GM12801 (cell line): ENCODE measurements around the gene CYTH1.

Source experiments
- CTCF ChIP-seq: IDR thresholded peaks from one replicate; pipeline ENCODE4 v1.5.1; 2011; ENCODE audit warnings: control low read depth; ENCODE audit not compliant: insufficient read length; ENCODE audit errors: extremely low read depth

The CYTH1 gene

GRCh38 chr17:78687125-78687524, 94.9 kb downstream of the CYTH1 start:
- TF ChIP-seq CTCF: no peak

GRCh38 chr17:78684026-78684425, 98.0 kb downstream of the CYTH1 start:
- TF ChIP-seq CTCF: no peak

- no peak for TF ChIP-seq CTCF
Measured at GRCh38 chr17:78683408-78683961, 98.6 kb downstream of the CYTH1 start.

- TF ChIP-seq CTCF: no peak
Measured at GRCh38 chr17:78682363-78682762, 99.7 kb downstream of the CYTH1 start.

GRCh38 chr17:78680436-78680835, 101.6 kb downstream of the CYTH1 start:
- no peak for TF ChIP-seq CTCF

DNA sequence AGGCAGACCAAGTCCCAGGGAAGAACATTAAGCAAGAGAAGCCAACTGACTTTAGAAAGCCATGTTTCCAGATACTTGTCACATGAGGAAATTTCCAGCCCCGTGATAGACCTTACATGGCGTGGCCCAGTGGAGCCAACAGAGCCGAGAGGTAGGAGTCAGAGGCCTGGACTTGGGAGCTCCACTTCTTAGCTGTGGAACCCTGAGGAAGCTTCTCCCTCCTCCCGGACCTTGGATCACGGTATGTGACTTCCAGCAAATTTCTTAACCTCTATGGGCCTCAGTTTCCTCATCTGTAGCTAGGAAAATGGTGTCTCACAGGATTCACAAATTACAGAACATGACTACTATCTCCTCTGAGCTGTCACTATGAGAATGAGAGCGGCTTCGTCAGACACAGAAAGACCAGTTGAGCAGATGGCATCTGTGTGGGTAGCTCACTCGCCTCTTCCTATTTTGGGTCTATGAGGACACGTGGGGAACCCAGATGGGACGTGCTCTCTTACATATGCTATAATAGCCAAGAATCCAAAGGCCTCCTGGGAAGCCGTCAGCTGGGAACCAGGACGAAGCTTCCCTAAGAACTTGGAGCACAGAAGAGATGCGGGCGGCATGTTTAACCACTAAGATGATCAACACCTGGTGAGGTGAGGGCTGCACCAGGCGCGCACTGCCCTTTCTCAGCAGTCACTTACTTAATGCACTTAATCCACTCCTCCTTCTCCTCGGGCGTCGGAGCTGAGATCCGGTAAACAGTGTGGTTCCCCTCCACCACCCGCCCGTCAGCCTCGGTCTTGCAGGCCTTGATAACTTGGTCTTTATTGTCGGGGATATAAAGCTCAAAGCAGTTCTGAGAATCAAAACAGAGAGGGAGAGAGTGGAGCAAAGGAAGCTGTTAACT, 102.3 kb downstream of the CYTH1 start:
- no peak for TF ChIP-seq CTCF

DNA sequence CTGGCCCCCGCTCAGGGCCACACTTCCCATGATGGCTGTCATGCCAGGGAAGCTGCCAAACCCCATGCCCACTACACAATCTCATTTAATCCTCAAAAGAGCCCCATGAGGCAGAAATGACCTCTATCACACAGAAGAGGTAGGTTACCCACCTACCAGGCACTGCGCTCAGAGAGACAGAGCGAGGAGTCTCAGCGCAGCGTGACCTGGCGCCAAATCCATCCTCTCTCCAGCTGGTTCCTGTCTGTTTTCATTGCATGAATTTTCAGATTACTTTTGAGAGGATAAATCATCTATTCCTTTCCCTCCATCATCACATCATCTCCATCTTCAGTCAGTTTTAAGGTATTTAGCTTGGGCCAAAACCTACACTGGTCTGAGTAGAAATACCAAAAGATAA, 103.4 kb downstream of the CYTH1 start:
- TF ChIP-seq CTCF: no peak
